Loucy (cell line): ENCODE results near the gene DVL2.

Experiments
- CTCF ChIP-seq: fragments of 200-600 bp; sonication (generic); conservative IDR thresholded peaks from 2 replicates; pipeline ENCODE4 v1.5.1; 2014; ENCODE audit warnings: mild to moderate bottlenecking, antibody characterized with exemption, low read length
- EZH2phosphoT487 ChIP-seq: fragments of 200-600 bp; IDR thresholded peaks from 2 replicates; pipeline ENCODE4 v1.6.1; 2018; ENCODE audit warnings: antibody characterized with exemption, mild to moderate bottlenecking, moderate library complexity, borderline replicate concordance

GRCh38 chr17:7248796-7249195 is 14.5 kb upstream of the DVL2 start:
- TF ChIP-seq CTCF, result no peak
- TF ChIP-seq EZH2phosphoT487, result no peak
